Activated T-helper 2 cell treated with anti-CD3 and anti-CD28 coated beads, Interferon-gamma antibody, Interleukin-2, Interleukin-4, amounts not matched to agents 10 μg/mL and 5 μg/mL and 100 μg/mL, durations not matched to agents 14 hours and 24 hours and 36 hours (primary cell): Measurements from ENCODE around the gene PSRC1. TPM values are rescaled to one million over a fixed set of nuclear protein-coding genes. Genes with fewer than 3 reads are reported as not detected.

Source experiments
- DNase-seq: peaks from one replicate; pipeline ENCODE4 v3.0.0; 2021; ENCODE audit warnings: low spot score
- H3K27ac Mint-ChIP-seq: one replicate; pipeline ENCODE4 v1.8.0; 2021; ENCODE audit warnings: mixed read lengths
- H3K27me3 Mint-ChIP-seq: one replicate; pipeline ENCODE4 v1.8.0; 2021; ENCODE audit warnings: low read depth, mixed read lengths
- H3K36me3 Mint-ChIP-seq: one replicate; pipeline ENCODE4 v1.8.0; 2021; ENCODE audit warnings: low read depth, mixed read lengths
- H3K4me1 Mint-ChIP-seq: one replicate; pipeline ENCODE4 v1.8.0; 2021; ENCODE audit warnings: low read depth, mixed read lengths
- H3K4me3 Mint-ChIP-seq: one replicate; pipeline ENCODE4 v1.8.0; 2021; ENCODE audit warnings: low read depth, mild to moderate bottlenecking, moderate library complexity, mixed read lengths
- H3K9me3 Mint-ChIP-seq: one replicate; pipeline ENCODE4 v1.8.0; 2021; ENCODE audit warnings: mixed read lengths
- intact Hi-C: fragments of 100-400 bp; cut with micrococcal nuclease; formaldehyde crosslinking; loops from one replicate; pipeline ENCODE4 v1.15.1; 2023
- total RNA-seq: library from RNA; stranded (reverse); gene quantifications from 2 replicates; pipeline ENCODE4 v1.2.3, GENCODE V29; 2022

PSRC1 gene
- total RNA-seq, 1 donor from 2014 or later: 7.8 TPM

GRCh38 chr1:109248797-109249629 is 33.9 kb downstream of the PSRC1 start, which contains the start of gene CELSR2:
Gene CELSR2 (plus strand): TSS chr1:109249539. CDS start chr1:109250080, 541 bp downstream.
- Mint-ChIP-seq H3K36me3 (no peaks in the 10 kb centered on the region), H3K4me3 (peak within 1 kb of the TSS; percentile 42), H3K27ac (no peak within 1 kb of the TSS), H3K4me1 (peaks cover 4% of the 10 kb centered on the region), H3K27me3 (peaks cover 33% of the 10 kb centered on the region), H3K9me3 (no peaks in the 10 kb centered on the region)
- intact Hi-C loops: loop anchor here (1.0 to 5.0 kb wide), 2 partner anchors 8 to 37 kb away; partner anchors contain the start of gene SARS1
- peak; percentile 63 for DNase-seq

GRCh38 chr1:109248444-109248796 is 34.5 kb downstream of the PSRC1 start:
- Mint-ChIP-seq H3K27ac (no peak overlapping the region), H3K4me1 (peaks cover 4% of the 10 kb centered on the region), H3K9me3 (no peaks in the 10 kb centered on the region), H3K4me3 (no peak overlapping the region), H3K27me3 (peaks cover 35% of the 10 kb centered on the region), H3K36me3 (no peaks in the 10 kb centered on the region)
- no peak for DNase-seq
- intact Hi-C loops: loop anchor here (5.0 kb wide), 1 partner anchor 36 kb away; the partner anchor contains the start of gene SARS1

- Mint-ChIP-seq H3K36me3 (no peaks in the 10 kb centered on the region), H3K4me3 (no peak overlapping the region), H3K27me3 (peaks cover 39% of the 10 kb centered on the region), H3K4me1 (peaks cover 4% of the 10 kb centered on the region), H3K9me3 (no peaks in the 10 kb centered on the region), H3K27ac (no peak overlapping the region)
- DNase-seq: no peak
- intact Hi-C loops: loop anchor here (5.0 kb wide), 1 partner anchor 35 kb away; the partner anchor contains the start of gene SARS1
Measured at GRCh38 chr1:109247401-109248365, 35.3 kb downstream of the PSRC1 start.

GRCh38 chr1:109246141-109246551 is 36.8 kb downstream of the PSRC1 start:
- H3K36me3 Mint-ChIP-seq: no peaks in the 10 kb centered on the region
- DNase-seq: no peak
- no peak overlapping the region for H3K27ac Mint-ChIP-seq
- no peak overlapping the region for H3K4me3 Mint-ChIP-seq
- intact Hi-C loops: loop anchor here (5.0 kb wide), 1 partner anchor 34 kb away; the partner anchor contains the start of gene SARS1
- H3K4me1 Mint-ChIP-seq: peaks cover 6% of the 10 kb centered on the region
- peaks cover 41% of the 10 kb centered on the region for H3K27me3 Mint-ChIP-seq
- no peaks in the 10 kb centered on the region for H3K9me3 Mint-ChIP-seq

GRCh38 chr1:109243860-109244552 is 38.9 kb downstream of the PSRC1 start:
- Mint-ChIP-seq H3K27ac (no peak overlapping the region), H3K4me1 (peaks cover 3% of the 10 kb centered on the region), H3K27me3 (peaks cover 36% of the 10 kb centered on the region), H3K4me3 (no peak overlapping the region), H3K9me3 (no peaks in the 10 kb centered on the region), H3K36me3 (peaks cover 2% of the 10 kb centered on the region)
- no peak for DNase-seq
- intact Hi-C loops: no loop called here

GRCh38 chr1:109243221-109243620 is 39.7 kb downstream of the PSRC1 start:
- H3K4me3 Mint-ChIP-seq: no peak overlapping the region
- peaks cover 7% of the 10 kb centered on the region for H3K36me3 Mint-ChIP-seq
- peaks cover 3% of the 10 kb centered on the region for H3K4me1 Mint-ChIP-seq
- H3K27ac Mint-ChIP-seq: no peak overlapping the region
- no peak for DNase-seq
- H3K27me3 Mint-ChIP-seq: peaks cover 35% of the 10 kb centered on the region
- no peaks in the 10 kb centered on the region for H3K9me3 Mint-ChIP-seq
- intact Hi-C loops: no loop called here

- H3K27me3 Mint-ChIP-seq: peaks cover 28% of the 10 kb centered on the region
- DNase-seq: no peak
- H3K27ac Mint-ChIP-seq: no peak overlapping the region
- peaks cover 3% of the 10 kb centered on the region for H3K4me1 Mint-ChIP-seq
- intact Hi-C loops: no loop called here
- peaks cover 16% of the 10 kb centered on the region for H3K36me3 Mint-ChIP-seq
- no peaks in the 10 kb centered on the region for H3K9me3 Mint-ChIP-seq
- no peak overlapping the region for H3K4me3 Mint-ChIP-seq
Measured at GRCh38 chr1:109242387-109242786, 40.6 kb downstream of the PSRC1 start.

GRCh38 chr1:109241841-109242345 is 41.1 kb downstream of the PSRC1 start:
- Mint-ChIP-seq H3K4me3 (no peak overlapping the region), H3K4me1 (peaks cover 3% of the 10 kb centered on the region), H3K36me3 (peaks cover 21% of the 10 kb centered on the region), H3K9me3 (no peaks in the 10 kb centered on the region), H3K27me3 (peaks cover 28% of the 10 kb centered on the region), H3K27ac (no peak overlapping the region)
- DNase-seq: no peak
- intact Hi-C loops: loop anchor here (1.0 kb wide), 1 partner anchor 7 kb away; the partner anchor contains the start of gene CELSR2

- Mint-ChIP-seq H3K4me3 (no peak overlapping the region), H3K9me3 (no peaks in the 10 kb centered on the region), H3K27me3 (peaks cover 25% of the 10 kb centered on the region), H3K36me3 (peaks cover 24% of the 10 kb centered on the region), H3K27ac (no peak overlapping the region), H3K4me1 (peaks cover 3% of the 10 kb centered on the region)
- DNase-seq: no peak
- intact Hi-C loops: loop anchor here (1.0 kb wide), 1 partner anchor 8 kb away; the partner anchor contains the start of gene CELSR2
Measured at GRCh38 chr1:109241344-109241743, 41.6 kb downstream of the PSRC1 start.

- Mint-ChIP-seq H3K36me3 (peaks cover 33% of the 10 kb centered on the region), H3K27ac (no peak overlapping the region), H3K9me3 (no peaks in the 10 kb centered on the region), H3K4me1 (peaks cover 3% of the 10 kb centered on the region), H3K4me3 (no peak overlapping the region), H3K27me3 (peaks cover 25% of the 10 kb centered on the region)
- intact Hi-C loops: loop anchor here (1.0 kb wide), 1 partner anchor 9 kb away; the partner anchor contains the start of gene CELSR2
- DNase-seq: no peak
Measured at GRCh38 chr1:109240158-109241152, 42.5 kb downstream of the PSRC1 start.

- no peak for DNase-seq
- H3K27ac Mint-ChIP-seq: no peak overlapping the region
- peaks cover 41% of the 10 kb centered on the region for H3K36me3 Mint-ChIP-seq
- intact Hi-C loops: no loop called here
- H3K27me3 Mint-ChIP-seq: peaks cover 20% of the 10 kb centered on the region
- H3K9me3 Mint-ChIP-seq: no peaks in the 10 kb centered on the region
- no peak overlapping the region for H3K4me3 Mint-ChIP-seq
- peaks cover 3% of the 10 kb centered on the region for H3K4me1 Mint-ChIP-seq
Measured at GRCh38 chr1:109239409-109240068, 43.4 kb downstream of the PSRC1 start.
